HL-60/S4 (cell line): ENCODE data around the gene NHSL2.
"Not testable (repeated sequence)": the region's sequence is repeated elsewhere in the genome, so short reads cannot be mapped to it uniquely, and the experiment has no call there.

ENCODE experiments used
- in situ Hi-C: fragments of 300-500 bp; cut with MboI; formaldehyde crosslinking; loops from 2 replicates; pipeline ENCODE4 v1.14.3; 2022; ENCODE audit warnings: low sequenced_read_pairs

Gene NHSL2

GRCh38 chrX:72038868-72039267 lies 128.2 kb downstream of the NHSL2 start:
- in situ Hi-C loops = no loop called here

GRCh38 chrX:72040506-72040905 lies 129.9 kb downstream of the NHSL2 start:
- in situ Hi-C loops = no loop called here

GRCh38 chrX:72041176-72041575 lies 130.5 kb downstream of the NHSL2 start:
- in situ Hi-C loops = no loop called here

- in situ Hi-C loops = no loop called here
Measured at GRCh38 chrX:72041871-72042851, 131.5 kb downstream of the NHSL2 start.

GRCh38 chrX:72042852-72043248 lies 132.2 kb downstream of the NHSL2 start:
- in situ Hi-C loops = no loop called here

- in situ Hi-C loops = no loop called here
Measured at GRCh38 chrX:72043636-72044035, 133.0 kb downstream of the NHSL2 start.

GRCh38 chrX:72045141-72045540 lies 134.5 kb downstream of the NHSL2 start:
- in situ Hi-C loops = no loop called here

GRCh38 chrX:72045552-72046277 lies 135.1 kb downstream of the NHSL2 start:
- in situ Hi-C loops = no loop called here

GRCh38 chrX:72046447-72046846 lies 135.8 kb downstream of the NHSL2 start:
- in situ Hi-C loops = no loop called here

GRCh38 chrX:72048510-72049455 lies 138.1 kb downstream of the NHSL2 start:
- in situ Hi-C loops = no loop called here

GRCh38 chrX:72050011-72050410 lies 139.4 kb downstream of the NHSL2 start:
- in situ Hi-C loops = no loop called here

GRCh38 chrX:72051589-72051988 lies 140.9 kb downstream of the NHSL2 start:
- in situ Hi-C loops = no loop called here

GRCh38 chrX:72052415-72053090 lies 141.9 kb downstream of the NHSL2 start:
- in situ Hi-C loops = no loop called here

GRCh38 chrX:72053508-72053907 lies 142.9 kb downstream of the NHSL2 start:
- in situ Hi-C loops = no loop called here

- in situ Hi-C loops = no loop called here
Measured at GRCh38 chrX:72054779-72055489, 144.3 kb downstream of the NHSL2 start.

- in situ Hi-C loops = no loop called here
Measured at GRCh38 chrX:72057331-72057730, 146.7 kb downstream of the NHSL2 start.

GRCh38 chrX:72057849-72058248 lies 147.2 kb downstream of the NHSL2 start:
- in situ Hi-C loops = no loop called here

- in situ Hi-C loops = not testable (repeated sequence)
Measured at GRCh38 chrX:72058346-72058745, 147.7 kb downstream of the NHSL2 start.

GRCh38 chrX:72060196-72060920 lies 149.7 kb downstream of the NHSL2 start:
- in situ Hi-C loops = no loop called here
